Measurements from ENCODE around the gene RTN1.
A peak's percentile ranks its signal among the peaks of the same experiment; 100 is the strongest.

Gene RTN1, protein sequence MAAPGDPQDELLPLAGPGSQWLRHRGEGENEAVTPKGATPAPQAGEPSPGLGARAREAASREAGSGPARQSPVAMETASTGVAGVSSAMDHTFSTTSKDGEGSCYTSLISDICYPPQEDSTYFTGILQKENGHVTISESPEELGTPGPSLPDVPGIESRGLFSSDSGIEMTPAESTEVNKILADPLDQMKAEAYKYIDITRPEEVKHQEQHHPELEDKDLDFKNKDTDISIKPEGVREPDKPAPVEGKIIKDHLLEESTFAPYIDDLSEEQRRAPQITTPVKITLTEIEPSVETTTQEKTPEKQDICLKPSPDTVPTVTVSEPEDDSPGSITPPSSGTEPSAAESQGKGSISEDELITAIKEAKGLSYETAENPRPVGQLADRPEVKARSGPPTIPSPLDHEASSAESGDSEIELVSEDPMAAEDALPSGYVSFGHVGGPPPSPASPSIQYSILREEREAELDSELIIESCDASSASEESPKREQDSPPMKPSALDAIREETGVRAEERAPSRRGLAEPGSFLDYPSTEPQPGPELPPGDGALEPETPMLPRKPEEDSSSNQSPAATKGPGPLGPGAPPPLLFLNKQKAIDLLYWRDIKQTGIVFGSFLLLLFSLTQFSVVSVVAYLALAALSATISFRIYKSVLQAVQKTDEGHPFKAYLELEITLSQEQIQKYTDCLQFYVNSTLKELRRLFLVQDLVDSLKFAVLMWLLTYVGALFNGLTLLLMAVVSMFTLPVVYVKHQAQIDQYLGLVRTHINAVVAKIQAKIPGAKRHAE

GRCh38 chr14:59870277-59871165 lies at the start of gene RTN1:
Gene RTN1 (minus strand): TSS chr14:59870776. CDS start chr14:59870630, 146 bp downstream.
- peak; percentile 47 for DNase-seq (ENCODE audit: low read depth)

GRCh38 chr14:59920378-59920683 lies 49.8 kb upstream of the RTN1 start:
- no peak for DNase-seq (ENCODE audit: low read depth)
- H3K4me3 ChIP-seq (ENCODE audit: low read length) = no peak overlapping the region
- TF ChIP-seq, protein P1, sequence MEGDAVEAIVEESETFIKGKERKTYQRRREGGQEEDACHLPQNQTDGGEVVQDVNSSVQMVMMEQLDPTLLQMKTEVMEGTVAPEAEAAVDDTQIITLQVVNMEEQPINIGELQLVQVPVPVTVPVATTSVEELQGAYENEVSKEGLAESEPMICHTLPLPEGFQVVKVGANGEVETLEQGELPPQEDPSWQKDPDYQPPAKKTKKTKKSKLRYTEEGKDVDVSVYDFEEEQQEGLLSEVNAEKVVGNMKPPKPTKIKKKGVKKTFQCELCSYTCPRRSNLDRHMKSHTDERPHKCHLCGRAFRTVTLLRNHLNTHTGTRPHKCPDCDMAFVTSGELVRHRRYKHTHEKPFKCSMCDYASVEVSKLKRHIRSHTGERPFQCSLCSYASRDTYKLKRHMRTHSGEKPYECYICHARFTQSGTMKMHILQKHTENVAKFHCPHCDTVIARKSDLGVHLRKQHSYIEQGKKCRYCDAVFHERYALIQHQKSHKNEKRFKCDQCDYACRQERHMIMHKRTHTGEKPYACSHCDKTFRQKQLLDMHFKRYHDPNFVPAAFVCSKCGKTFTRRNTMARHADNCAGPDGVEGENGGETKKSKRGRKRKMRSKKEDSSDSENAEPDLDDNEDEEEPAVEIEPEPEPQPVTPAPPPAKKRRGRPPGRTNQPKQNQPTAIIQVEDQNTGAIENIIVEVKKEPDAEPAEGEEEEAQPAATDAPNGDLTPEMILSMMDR (IDR thresholded peaks at IDR 0.05; ENCODE audit: insufficient read depth, low read depth, low read length, missing control alignments) = no peak

More at GRCh38 chr14:59870277-59871165, at the start of gene RTN1:
- TF ChIP-seq, protein P1 (IDR thresholded peaks at IDR 0.05; ENCODE audit: insufficient read depth, low read depth, low read length, missing control alignments) = peak; percentile 5
- H3K4me3 ChIP-seq (ENCODE audit: low read length) = peak within 1 kb of the TSS; percentile 34

DNA sequence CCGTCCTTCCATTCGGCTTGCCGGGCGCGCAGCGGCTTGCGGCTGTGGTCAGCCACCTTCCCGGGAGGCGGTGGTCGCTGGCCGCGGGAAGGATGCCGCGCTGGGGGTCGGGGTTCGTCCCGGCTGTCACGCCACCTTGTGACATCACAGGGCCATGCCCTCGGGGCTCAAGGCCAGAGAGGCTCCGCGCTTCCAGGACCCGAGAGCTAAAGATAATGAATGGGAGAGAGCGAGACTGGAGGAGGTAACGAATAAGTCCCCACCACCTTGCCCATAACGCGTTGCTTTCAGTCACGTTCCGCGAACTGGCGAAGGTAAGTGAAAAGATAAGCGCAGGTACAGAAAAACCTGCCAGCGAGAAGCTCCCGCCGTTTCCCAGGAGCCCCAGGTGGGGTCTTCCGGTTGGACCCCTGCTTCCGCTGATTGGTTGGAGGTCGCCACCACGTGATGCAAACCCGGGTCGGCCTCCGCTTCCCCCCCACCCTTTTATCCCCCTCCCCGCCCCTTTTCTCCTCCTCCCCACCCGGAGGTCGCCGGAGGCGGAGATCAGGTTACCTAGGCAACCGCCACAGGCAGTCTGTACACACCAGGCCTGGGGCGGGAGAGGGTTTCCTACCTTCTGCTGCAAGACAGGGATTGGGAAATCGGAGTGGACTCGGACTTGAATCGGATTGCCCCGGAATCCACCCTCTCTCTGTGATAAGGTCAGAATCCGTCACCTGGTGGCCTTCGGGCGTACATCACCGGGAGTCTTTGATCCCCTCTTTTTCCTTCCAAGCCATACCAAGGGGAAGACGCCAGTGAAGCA lies 49.2 kb upstream of the RTN1 start, which contains the start of gene LRRC9:
Gene LRRC9 (plus strand): TSS at position 575 of the 808 bp plus-strand sequence.
- peak within 1 kb of the TSS; percentile 28 for H3K4me3 ChIP-seq (ENCODE audit: low read length)
- TF ChIP-seq, protein P1 (IDR thresholded peaks at IDR 0.05; ENCODE audit: insufficient read depth, low read depth, low read length, missing control alignments) = no peak
- peak; percentile 11 for DNase-seq (ENCODE audit: low read depth)

DNA sequence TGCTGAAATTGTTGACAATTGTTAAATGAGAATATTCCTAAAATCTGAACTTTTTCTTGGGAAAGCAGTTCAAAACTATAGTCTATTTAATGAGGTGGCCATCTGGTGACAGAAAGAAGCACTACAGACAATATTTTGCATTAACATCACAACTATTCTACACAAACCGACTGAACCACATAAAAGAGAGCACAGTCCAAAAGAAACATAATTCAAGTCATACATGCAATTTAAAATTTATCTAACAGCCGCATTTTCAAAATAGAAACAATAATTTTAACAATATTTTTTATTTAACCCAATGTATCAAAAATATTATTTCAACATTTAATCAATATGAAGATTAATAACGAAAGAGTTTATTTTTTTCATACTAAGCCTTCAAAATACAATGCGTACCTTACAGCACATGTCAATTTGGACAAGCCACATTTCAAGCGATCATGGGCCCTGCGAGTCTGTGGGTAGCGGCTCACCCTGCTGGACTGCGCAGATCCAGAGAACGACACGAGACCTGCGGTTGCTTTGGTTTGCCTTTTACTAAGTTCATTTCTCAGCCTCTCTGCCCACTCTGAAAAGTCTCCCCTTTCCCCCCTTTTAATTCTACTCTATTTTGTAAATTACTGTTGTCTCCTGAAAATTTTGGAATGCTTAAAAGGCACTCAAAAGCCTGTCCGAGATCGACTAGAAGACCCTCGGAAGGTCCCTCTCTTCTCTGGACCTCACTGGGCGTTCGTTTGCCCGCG lies 48.4 kb upstream of the RTN1 start:
- peak; percentile 27 for DNase-seq (ENCODE audit: low read depth)
- peak overlapping the region; percentile 28 for H3K4me3 ChIP-seq (ENCODE audit: low read length)
- TF ChIP-seq, protein P1 (IDR thresholded peaks at IDR 0.05; ENCODE audit: insufficient read depth, low read depth, low read length, missing control alignments) = peak; percentile 48

- no peak for DNase-seq (ENCODE audit: low read depth)
- no peak overlapping the region for H3K4me3 ChIP-seq (ENCODE audit: low read length)
- TF ChIP-seq, protein P1 (IDR thresholded peaks at IDR 0.05; ENCODE audit: insufficient read depth, low read depth, low read length, missing control alignments) = no peak
Measured at GRCh38 chr14:59913187-59913586, 42.6 kb upstream of the RTN1 start.

Measured in epithelial cell of esophagus (primary cell).